Ishikawa (cell line): Measurements from ENCODE around the gene RPS6KA6.

Source experiments
- CEBPB ChIP-seq: IDR thresholded peaks from 2 replicates; pipeline ENCODE4 v1.6.1; 2012
- CREB1 ChIP-seq: IDR thresholded peaks from 2 replicates; pipeline ENCODE4 v1.6.1; 2012; ENCODE audit warnings: low read depth
- EGR1 ChIP-seq: IDR thresholded peaks from 2 replicates; pipeline ENCODE4 v1.6.1; 2012
- EP300 ChIP-seq: IDR thresholded peaks from 2 replicates; pipeline ENCODE4 v1.6.1; 2012; ENCODE audit warnings: borderline replicate concordance
- FOXM1 ChIP-seq: IDR thresholded peaks from 2 replicates; pipeline ENCODE4 v1.6.1; 2012; ENCODE audit warnings: low read depth, borderline replicate concordance
- NFIC ChIP-seq: IDR thresholded peaks from 2 replicates; pipeline ENCODE4 v1.6.1; 2012
- RAD21 ChIP-seq: IDR thresholded peaks from 2 replicates; pipeline ENCODE4 v1.6.1; 2012; ENCODE audit warnings: low read depth
- TAF1 ChIP-seq: IDR thresholded peaks from 2 replicates; pipeline ENCODE4 v1.6.1; 2012; ENCODE audit warnings: low read depth, mild to moderate bottlenecking
- TCF12 ChIP-seq: IDR thresholded peaks from 2 replicates; pipeline ENCODE4 v1.6.1; 2012; ENCODE audit warnings: low read depth
- TEAD4 ChIP-seq: IDR thresholded peaks from 2 replicates; pipeline ENCODE4 v1.6.1; 2012
- YY1 ChIP-seq: IDR thresholded peaks from 2 replicates; pipeline ENCODE4 v1.6.1; 2012; ENCODE audit warnings: low read depth
- ZBTB7A ChIP-seq: IDR thresholded peaks from 2 replicates; pipeline ENCODE4 v1.6.1; 2012; ENCODE audit warnings: low read depth
- TF ChIP-seq, protein P1 (sequence below): IDR thresholded peaks from 2 replicates; pipeline ENCODE4 v1.6.1; 2012
- TF ChIP-seq, protein P2 (sequence below): IDR thresholded peaks from 2 replicates; pipeline ENCODE4 v1.6.1; 2012
- TF ChIP-seq, protein P3 (sequence below): IDR thresholded peaks from 2 replicates; pipeline ENCODE4 v1.6.1; 2012; ENCODE audit warnings: low read depth, mild to moderate bottlenecking

RPS6KA6 gene

DNA sequence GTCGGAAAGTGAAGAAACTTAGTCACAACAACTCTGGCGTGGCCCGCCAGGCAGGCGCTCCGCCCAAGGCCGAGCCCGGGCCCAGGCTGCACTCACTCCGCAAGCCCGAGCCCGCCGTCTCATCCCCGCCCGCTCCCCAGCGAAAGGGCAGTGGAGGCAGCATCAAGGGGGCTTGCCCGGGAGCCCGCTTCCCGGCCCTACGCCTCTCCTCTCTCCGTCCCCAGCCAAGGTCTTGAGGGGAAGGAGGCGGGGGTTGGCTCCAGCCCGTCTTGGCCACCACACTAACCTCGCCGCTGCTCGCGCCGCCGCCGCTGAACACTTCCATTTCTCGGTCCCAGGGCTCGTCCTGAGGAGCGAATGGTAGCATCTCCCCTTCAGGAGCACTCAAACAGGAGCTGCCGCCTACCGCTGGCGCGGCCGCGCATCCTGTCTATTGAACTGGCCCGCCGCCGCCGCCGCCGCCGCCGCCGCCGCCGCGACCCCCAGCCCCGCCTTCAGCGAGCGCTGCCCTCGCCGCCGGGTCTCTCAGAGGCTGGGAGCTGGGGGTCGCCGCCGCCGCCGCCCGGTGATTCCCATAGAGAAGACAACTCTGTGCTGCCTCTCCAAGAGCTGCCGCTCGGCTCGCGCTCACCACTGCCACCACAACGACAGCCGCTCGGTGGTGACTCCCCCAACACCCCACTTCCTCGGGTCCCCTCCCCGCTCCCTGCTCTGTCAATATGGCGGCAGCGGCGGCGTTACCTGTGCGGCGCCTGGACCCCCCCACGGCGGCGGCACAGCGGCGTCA is at the start of gene RPS6KA6:
Gene RPS6KA6 (minus strand): TSS at position 667 of the 787 bp plus-strand sequence. CDS start 300 bp downstream, at position 367.
- TF ChIP-seq CEBPB (no peak), CREB1 (no peak), EP300 (no peak), TAF1 (no peak), TEAD4 (no peak), NFIC (no peak), YY1 (no peak), EGR1 (no peak), ZBTB7A (no peak)
- TF ChIP-seq, protein P1, sequence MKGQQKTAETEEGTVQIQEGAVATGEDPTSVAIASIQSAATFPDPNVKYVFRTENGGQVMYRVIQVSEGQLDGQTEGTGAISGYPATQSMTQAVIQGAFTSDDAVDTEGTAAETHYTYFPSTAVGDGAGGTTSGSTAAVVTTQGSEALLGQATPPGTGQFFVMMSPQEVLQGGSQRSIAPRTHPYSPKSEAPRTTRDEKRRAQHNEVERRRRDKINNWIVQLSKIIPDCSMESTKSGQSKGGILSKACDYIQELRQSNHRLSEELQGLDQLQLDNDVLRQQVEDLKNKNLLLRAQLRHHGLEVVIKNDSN = no peak

DNA sequence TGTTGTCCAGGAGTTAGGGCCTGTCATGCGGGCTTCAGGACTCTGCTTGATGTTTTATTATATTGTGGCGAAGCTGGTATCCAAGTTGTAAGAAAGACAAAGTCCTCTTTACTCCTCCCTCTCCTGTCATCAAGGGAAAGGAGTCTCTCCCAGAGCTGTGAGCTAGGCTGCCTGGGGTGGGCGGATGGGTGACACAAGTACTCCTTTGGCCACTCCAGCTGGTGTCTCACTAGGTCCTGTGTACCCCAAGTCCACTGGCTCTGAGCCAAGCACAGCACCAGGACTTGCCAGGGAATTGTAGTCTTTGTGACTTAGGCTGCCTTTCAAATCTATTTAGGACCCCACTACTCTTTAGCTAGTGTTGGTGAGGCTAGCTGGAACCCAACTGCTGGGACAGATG is 36.7 kb upstream of the RPS6KA6 start:
- TF ChIP-seq CEBPB (no peak), EP300 (no peak), TCF12 (no peak), ZBTB7A (no peak), CREB1 (no peak), YY1 (no peak), EGR1 (no peak), TAF1 (no peak), FOXM1 (no peak), TEAD4 (no peak), NFIC (no peak), RAD21 (no peak)
- TF ChIP-seq, protein P1 = no peak
- TF ChIP-seq, protein P2, sequence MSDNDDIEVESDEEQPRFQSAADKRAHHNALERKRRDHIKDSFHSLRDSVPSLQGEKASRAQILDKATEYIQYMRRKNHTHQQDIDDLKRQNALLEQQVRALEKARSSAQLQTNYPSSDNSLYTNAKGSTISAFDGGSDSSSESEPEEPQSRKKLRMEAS = no peak
- TF ChIP-seq, protein P3, sequence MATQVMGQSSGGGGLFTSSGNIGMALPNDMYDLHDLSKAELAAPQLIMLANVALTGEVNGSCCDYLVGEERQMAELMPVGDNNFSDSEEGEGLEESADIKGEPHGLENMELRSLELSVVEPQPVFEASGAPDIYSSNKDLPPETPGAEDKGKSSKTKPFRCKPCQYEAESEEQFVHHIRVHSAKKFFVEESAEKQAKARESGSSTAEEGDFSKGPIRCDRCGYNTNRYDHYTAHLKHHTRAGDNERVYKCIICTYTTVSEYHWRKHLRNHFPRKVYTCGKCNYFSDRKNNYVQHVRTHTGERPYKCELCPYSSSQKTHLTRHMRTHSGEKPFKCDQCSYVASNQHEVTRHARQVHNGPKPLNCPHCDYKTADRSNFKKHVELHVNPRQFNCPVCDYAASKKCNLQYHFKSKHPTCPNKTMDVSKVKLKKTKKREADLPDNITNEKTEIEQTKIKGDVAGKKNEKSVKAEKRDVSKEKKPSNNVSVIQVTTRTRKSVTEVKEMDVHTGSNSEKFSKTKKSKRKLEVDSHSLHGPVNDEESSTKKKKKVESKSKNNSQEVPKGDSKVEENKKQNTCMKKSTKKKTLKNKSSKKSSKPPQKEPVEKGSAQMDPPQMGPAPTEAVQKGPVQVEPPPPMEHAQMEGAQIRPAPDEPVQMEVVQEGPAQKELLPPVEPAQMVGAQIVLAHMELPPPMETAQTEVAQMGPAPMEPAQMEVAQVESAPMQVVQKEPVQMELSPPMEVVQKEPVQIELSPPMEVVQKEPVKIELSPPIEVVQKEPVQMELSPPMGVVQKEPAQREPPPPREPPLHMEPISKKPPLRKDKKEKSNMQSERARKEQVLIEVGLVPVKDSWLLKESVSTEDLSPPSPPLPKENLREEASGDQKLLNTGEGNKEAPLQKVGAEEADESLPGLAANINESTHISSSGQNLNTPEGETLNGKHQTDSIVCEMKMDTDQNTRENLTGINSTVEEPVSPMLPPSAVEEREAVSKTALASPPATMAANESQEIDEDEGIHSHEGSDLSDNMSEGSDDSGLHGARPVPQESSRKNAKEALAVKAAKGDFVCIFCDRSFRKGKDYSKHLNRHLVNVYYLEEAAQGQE = no peak

DNA sequence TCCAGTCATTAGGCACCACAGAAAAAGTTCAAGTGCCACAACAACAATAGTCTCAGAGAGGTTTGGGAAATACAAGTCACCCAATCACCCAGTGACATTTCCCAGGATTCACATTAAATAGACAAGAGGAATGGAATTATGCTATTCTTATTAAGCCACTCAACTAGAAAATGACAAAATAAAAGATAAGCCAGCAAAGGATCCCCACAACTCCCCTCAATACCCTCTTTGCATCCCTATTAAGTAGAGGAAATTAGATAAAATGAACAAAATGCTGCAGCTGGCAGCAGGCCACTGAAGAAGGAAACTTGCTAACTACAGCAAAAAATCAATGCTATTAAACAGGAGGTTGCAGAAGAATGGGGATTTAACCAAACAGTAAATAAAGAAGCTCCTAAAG is 35.3 kb upstream of the RPS6KA6 start:
- TF ChIP-seq, protein P1 = no peak
- TF ChIP-seq TAF1 (no peak), NFIC (no peak), CREB1 (no peak), RAD21 (no peak), EGR1 (no peak), CEBPB (no peak), EP300 (no peak), FOXM1 (no peak), YY1 (no peak), TEAD4 (no peak), TCF12 (no peak), ZBTB7A (no peak)
- TF ChIP-seq, protein P3 = no peak
- TF ChIP-seq, protein P2 = no peak

DNA sequence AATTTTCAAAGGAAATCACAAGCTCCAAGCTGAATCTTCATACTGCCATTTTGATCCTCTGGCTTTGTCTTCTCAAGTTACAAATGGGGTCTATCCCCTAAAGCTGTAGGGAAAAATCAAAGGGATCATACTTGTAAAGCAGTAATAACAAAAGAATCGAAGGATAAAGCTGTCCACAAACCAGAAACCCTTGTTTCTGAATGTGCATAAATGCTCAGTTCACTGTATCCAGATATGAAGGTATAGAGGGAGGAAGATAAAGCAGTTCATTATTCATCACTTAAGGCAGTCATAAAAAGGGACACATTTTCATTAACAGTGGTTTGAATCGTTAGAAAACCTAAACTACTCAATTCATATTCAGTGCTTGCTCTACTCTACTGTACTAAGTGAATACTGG is 33.2 kb upstream of the RPS6KA6 start:
- TF ChIP-seq NFIC = no peak
- no peak for TF ChIP-seq TCF12
- TF ChIP-seq YY1 = no peak
- TF ChIP-seq CEBPB = no peak
- TF ChIP-seq ZBTB7A = no peak
- TF ChIP-seq EGR1 = no peak
- TF ChIP-seq TAF1 = no peak
- TF ChIP-seq EP300 = no peak
- TF ChIP-seq CREB1 = no peak
- TF ChIP-seq, protein P2 = no peak
- no peak for TF ChIP-seq FOXM1
- TF ChIP-seq, protein P3 = no peak
- TF ChIP-seq, protein P1 = no peak
- no peak for TF ChIP-seq RAD21
- no peak for TF ChIP-seq TEAD4
